PC-3 (cell line): Measurements from ENCODE around the gene ARHGEF17. TPM values are rescaled to one million over a fixed set of nuclear protein-coding genes. Genes with fewer than 3 reads are reported as not detected.
"Not testable (repeated sequence)": the region's sequence is repeated elsewhere in the genome, so short reads cannot be mapped to it uniquely, and the experiment has no call there.

Experiments
- ATAC-seq: fragments of 200-7000 bp; cut with Tn5 transposase; 2 replicates; pipeline ENCODE4 v1.9.1; 2020; ENCODE audit warnings: mild to moderate bottlenecking, moderate library complexity
- BruUV-seq: library from RNA; stranded (reverse); fragments of 400-500 nt; replicated peaks from 2 replicates; lab custom pipeline; 2021; lab: Mats Ljungman, UMichigan
- CTCF ChIA-PET: fragments of 300-600 bp; sonication (Branson Sonifier 250); formaldehyde crosslinking; loops from one replicate; lab custom pipeline; 2022; ENCODE audit warnings: antibody characterized with exemption; lab: Charles Lee
- POLR2A ChIA-PET: fragments of 300-600 bp; sonication (Branson Sonifier 250); formaldehyde crosslinking; loops from one replicate; lab custom pipeline; 2022; ENCODE audit warnings: antibody characterized with exemption; ENCODE audit not compliant: unreplicated experiment; lab: Charles Lee
- DNase-seq: peaks from one replicate; pipeline ENCODE4 v3.0.0-alpha.2; 2015
- H2AFZ ChIP-seq: fragments of 300-600 bp; sonication (generic); 2 replicates; pipeline ENCODE4 v1.6.0; 2016; ENCODE audit warnings: antibody characterized with exemption, low read length
- H3F3A ChIP-seq: fragments of 300-600 bp; sonication (generic); one replicate; pipeline ENCODE4 v1.6.0; 2017; ENCODE audit warnings: antibody characterized with exemption, low read length, control low read depth, mild to moderate bottlenecking; ENCODE audit not compliant: unreplicated experiment
- H3K27ac ChIP-seq: fragments of 300-600 bp; sonication (generic); 2 replicates; pipeline ENCODE4 v1.5.1; 2016; ENCODE audit warnings: mild to moderate bottlenecking, low read length
- H3K27me3 ChIP-seq: fragments of 300-600 bp; sonication (generic); 2 replicates; pipeline ENCODE4 v1.6.1; 2016; ENCODE audit warnings: low read length, mixed read lengths
- H3K36me3 ChIP-seq: fragments of 300-600 bp; sonication (generic); 2 replicates; pipeline ENCODE4 v1.6.1; 2016; ENCODE audit warnings: low read depth, mixed run types, low read length, mixed read lengths
- H3K4me1 ChIP-seq: fragments of 300-600 bp; sonication (generic); 2 replicates; pipeline ENCODE4 v1.5.1; 2016; ENCODE audit warnings: low read length; ENCODE audit not compliant: insufficient read depth
- H3K4me2 ChIP-seq: fragments of 300-600 bp; sonication (generic); 2 replicates; pipeline ENCODE4 v1.6.0; 2016; ENCODE audit warnings: low read length
- H3K4me3 ChIP-seq: fragments of 300-600 bp; sonication (generic); 2 replicates; pipeline ENCODE4 v1.5.1; 2016; ENCODE audit warnings: mild to moderate bottlenecking, low read length, mixed read lengths
- H3K79me2 ChIP-seq: fragments of 300-600 bp; sonication (generic); 2 replicates; pipeline ENCODE4 v1.6.1; 2017; ENCODE audit warnings: low read length, mixed read lengths
- H3K9ac ChIP-seq: fragments of 300-600 bp; sonication (generic); 2 replicates; pipeline ENCODE4 v1.6.0; 2016; ENCODE audit warnings: mild to moderate bottlenecking, low read length
- H3K9me2 ChIP-seq: fragments of 300-600 bp; sonication (generic); replicated peaks from 2 replicates; pipeline ENCODE4 v1.6.1; 2016; ENCODE audit warnings: mixed run types, low read length, mixed read lengths
- H3K9me3 ChIP-seq: fragments of 300-600 bp; sonication (generic); 2 replicates; pipeline ENCODE4 v1.6.1; 2016; ENCODE audit warnings: low read length, mixed read lengths
- H4K20me1 ChIP-seq: fragments of 300-600 bp; sonication (generic); 2 replicates; pipeline ENCODE4 v1.6.1; 2016; ENCODE audit warnings: low read length, mixed read lengths
- EZH2 ChIP-seq: fragments of 300-600 bp; sonication (generic); IDR thresholded peaks from one replicate; pipeline ENCODE4 v1.6.1; 2017; ENCODE audit warnings: antibody characterized with exemption, mild to moderate bottlenecking, low read length; ENCODE audit not compliant: unreplicated experiment
- EZH2phosphoT487 ChIP-seq: fragments of 300-600 bp; sonication (generic); IDR thresholded peaks from 2 replicates; pipeline ENCODE4 v1.6.1; 2018; ENCODE audit warnings: mild to moderate bottlenecking, antibody characterized with exemption, low read length, borderline replicate concordance
- intact Hi-C: fragments of 100-400 bp; cut with micrococcal nuclease; formaldehyde crosslinking; loops from 2 replicates; pipeline ENCODE4 v1.9.0; 2023
- total RNA-seq: library from RNA; depleted of rRNA; stranded (reverse); fragments of >200 nt; gene quantifications from 2 replicates; pipeline ENCODE4 v1.2.3, GENCODE V29; 2014
- TF ChIP-seq, protein P1 (sequence below): fragments of 300-600 bp; sonication (generic); conservative IDR thresholded peaks from 2 replicates; pipeline ENCODE4 v1.5.1; 2017; ENCODE audit warnings: antibody characterized with exemption, low read depth, mild to moderate bottlenecking, low read length

ARHGEF17 gene
- total RNA-seq, 1 experiment from 2014 or later, result 6.2 TPM

DNA sequence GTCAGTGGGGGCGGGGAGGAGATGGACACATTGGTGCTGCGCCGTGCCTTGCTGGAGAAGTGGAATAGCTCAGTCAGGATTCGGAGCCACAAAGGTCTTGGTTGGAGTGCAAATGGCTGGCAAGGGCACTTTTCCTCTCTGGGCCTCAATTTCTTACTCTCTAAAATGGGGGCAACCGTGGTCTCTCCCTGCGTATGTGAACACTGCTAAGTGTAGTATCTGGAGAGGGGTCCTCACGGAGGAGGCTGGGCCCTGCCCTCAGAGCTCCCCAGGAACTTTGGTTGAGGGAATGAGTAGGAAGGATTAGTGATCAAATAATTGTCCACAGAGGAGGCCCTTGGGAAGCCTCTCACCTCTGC, 35.4 kb upstream of the ARHGEF17 start:
- Histone ChIP-seq H2AFZ (no peak overlapping the region), H3K27me3 (no peaks in the 10 kb centered on the region), H3K9me3 (no peaks in the 10 kb centered on the region), H3F3A (peaks cover 3% of the 10 kb centered on the region), H4K20me1 (no peaks in the 10 kb centered on the region), H3K79me2 (no peaks in the 10 kb centered on the region), H3K4me3 (peak overlapping the region; percentile 22; the same call in 1 of the 2 replicates), H3K4me2 (peak overlapping the region; percentile 40), H3K27ac (peak overlapping the region; percentile 61), H3K36me3 (no peaks in the 10 kb centered on the region), H3K9me2 (no peaks in the 10 kb centered on the region), H3K4me1 (peaks cover 48% of the 10 kb centered on the region), H3K9ac (peak overlapping the region; percentile 8; the same call in 1 of the 2 replicates)
- TF ChIP-seq EZH2phosphoT487, result no peak
- TF ChIP-seq, protein P1, sequence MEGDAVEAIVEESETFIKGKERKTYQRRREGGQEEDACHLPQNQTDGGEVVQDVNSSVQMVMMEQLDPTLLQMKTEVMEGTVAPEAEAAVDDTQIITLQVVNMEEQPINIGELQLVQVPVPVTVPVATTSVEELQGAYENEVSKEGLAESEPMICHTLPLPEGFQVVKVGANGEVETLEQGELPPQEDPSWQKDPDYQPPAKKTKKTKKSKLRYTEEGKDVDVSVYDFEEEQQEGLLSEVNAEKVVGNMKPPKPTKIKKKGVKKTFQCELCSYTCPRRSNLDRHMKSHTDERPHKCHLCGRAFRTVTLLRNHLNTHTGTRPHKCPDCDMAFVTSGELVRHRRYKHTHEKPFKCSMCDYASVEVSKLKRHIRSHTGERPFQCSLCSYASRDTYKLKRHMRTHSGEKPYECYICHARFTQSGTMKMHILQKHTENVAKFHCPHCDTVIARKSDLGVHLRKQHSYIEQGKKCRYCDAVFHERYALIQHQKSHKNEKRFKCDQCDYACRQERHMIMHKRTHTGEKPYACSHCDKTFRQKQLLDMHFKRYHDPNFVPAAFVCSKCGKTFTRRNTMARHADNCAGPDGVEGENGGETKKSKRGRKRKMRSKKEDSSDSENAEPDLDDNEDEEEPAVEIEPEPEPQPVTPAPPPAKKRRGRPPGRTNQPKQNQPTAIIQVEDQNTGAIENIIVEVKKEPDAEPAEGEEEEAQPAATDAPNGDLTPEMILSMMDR, result no peak
- intact Hi-C loops, result no loop called here
- DNase-seq, result no peak
- POLR2A ChIA-PET, result interaction anchor here (0.6 kb wide), 1 partner anchor 20 kb away, joined by 3 read pairs; no protein-coding TSS in a partner anchor
- CTCF ChIA-PET, result no interaction called here
- no peak for ATAC-seq
- BruUV-seq, result no TSS peak

DNA sequence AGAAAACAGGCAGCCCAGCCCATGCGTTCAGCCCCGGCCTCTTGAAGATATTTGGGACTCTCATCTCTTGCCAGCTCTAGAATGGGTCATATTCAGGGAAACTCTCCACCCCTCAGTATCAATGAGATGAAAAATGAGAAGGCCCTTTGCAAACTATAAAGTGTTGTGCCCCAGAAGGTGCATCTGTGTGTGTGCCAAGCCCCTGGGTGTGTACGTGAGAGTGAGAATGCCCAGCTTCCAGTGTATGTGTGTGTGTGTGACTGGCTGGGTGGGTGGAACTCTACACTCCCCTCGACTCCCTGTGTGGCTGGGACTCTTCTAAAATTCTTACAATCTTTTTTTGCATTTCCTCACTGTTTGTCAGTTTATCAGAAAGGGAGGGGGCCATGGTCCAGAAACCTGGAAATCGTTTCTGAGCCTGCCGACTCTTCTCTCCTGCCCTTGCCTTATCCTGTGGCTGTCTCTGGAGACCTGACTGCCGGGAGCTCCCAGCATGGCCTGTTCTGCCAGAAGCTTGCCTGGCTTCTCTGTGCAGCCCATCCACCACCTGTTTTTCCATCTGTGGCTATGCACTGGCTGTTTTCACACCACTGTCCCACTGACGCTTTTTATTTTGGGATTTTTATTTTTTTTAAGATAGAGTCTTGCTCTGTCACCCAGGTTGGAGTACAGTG, 34.7 kb upstream of the ARHGEF17 start:
- no peaks in the 10 kb centered on the region for H3K36me3 ChIP-seq
- no TSS peak for BruUV-seq
- POLR2A ChIA-PET, result no interaction called here
- TF ChIP-seq EZH2 (no peak), EZH2phosphoT487 (no peak)
- TF ChIP-seq, protein P1, result no peak
- DNase-seq (no peak), ATAC-seq (no peak)
- no peak overlapping the region for H3K4me3 ChIP-seq
- H3K9ac ChIP-seq, result no peak overlapping the region
- no peaks in the 10 kb centered on the region for H3K9me2 ChIP-seq
- H3K4me2 ChIP-seq, result peak overlapping the region; percentile 40; the same call in 1 of the 2 replicates
- H3F3A ChIP-seq, result peaks cover 3% of the 10 kb centered on the region
- H4K20me1 ChIP-seq, result no peaks in the 10 kb centered on the region
- H3K79me2 ChIP-seq, result no peaks in the 10 kb centered on the region
- H3K27ac ChIP-seq, result no peak overlapping the region
- CTCF ChIA-PET, result interaction anchor here (0.6 kb wide), 1 partner anchor 24 kb away, joined by 3 read pairs; no protein-coding TSS in a partner anchor
- intact Hi-C loops, result no loop called here
- H3K4me1 ChIP-seq, result peaks cover 48% of the 10 kb centered on the region
- no peaks in the 10 kb centered on the region for H3K27me3 ChIP-seq
- H3K9me3 ChIP-seq, result no peaks in the 10 kb centered on the region
- no peak overlapping the region for H2AFZ ChIP-seq

DNA sequence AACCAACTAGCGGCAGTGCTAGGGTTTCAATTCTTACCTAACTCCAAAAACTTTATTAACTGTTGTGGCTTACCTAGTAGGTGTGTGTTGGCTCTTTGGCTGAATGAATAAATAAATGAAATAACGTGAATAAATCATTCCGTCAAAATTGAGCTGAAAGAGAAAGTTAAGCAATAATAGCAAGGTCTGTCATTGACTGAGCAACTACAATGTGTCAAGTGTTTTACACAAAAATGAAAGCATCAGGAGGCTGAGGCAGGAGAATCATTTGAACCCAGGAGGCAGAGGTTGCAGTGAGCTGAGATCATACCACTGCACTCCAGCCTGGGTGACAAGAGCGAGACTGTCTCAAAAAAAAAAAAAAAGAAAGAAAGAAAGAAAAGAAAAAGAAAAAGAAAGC, 33.9 kb upstream of the ARHGEF17 start:
- DNase-seq, H2AFZ ChIP-seq, H3K36me3 ChIP-seq, H3K79me2 ChIP-seq, H3K9me2 ChIP-seq, CTCF ChIA-PET, H3K4me2 ChIP-seq, H3K27me3 ChIP-seq, H4K20me1 ChIP-seq, ATAC-seq, intact Hi-C loops, H3K4me3 ChIP-seq, H3F3A ChIP-seq, H3K9ac ChIP-seq, H3K27ac ChIP-seq, POLR2A ChIA-PET, BruUV-seq, H3K9me3 ChIP-seq: not testable (repeated sequence)
- H3K4me1 ChIP-seq, result peaks cover 41% of the 10 kb centered on the region
